HG03196 (cell line): Measurements from ENCODE around the gene KRTAP4-9.
"Not testable (repeated sequence)": the region's sequence is repeated elsewhere in the genome, so short reads cannot be mapped to it uniquely, and the experiment has no call there.

Experiments used
- ATAC-seq: cut with Tn5 transposase; IDR thresholded peaks from one replicate; pipeline ENCODE4 v1.9.1; 2021; ENCODE audit not compliant: unreplicated experiment

The KRTAP4-9 gene

GRCh38 chr17:41126412-41126811 lies 21.2 kb downstream of the KRTAP4-9 start:
- ATAC-seq = no peak

DNA sequence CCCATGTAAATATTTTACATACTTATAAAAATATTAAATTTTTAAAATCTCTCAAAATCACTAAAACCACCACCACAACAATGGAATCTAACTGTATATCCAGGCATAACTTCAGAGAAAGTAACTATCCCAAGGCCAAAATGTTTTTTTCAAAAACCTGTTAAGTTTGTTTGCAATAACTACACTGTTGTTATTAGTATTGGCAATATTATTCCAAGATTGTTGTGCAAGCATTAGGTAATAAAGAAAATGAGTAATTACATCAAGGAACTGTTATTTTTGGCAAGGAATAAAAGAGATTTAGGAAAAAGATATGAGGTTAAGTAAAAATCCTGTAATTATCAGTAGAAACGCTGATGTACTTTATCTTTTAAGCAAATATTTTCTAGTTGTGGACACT lies 22.2 kb downstream of the KRTAP4-9 start:
- no peak for ATAC-seq

- no peak for ATAC-seq
Measured at GRCh38 chr17:41131979-41132378, 26.8 kb downstream of the KRTAP4-9 start.

GRCh38 chr17:41133880-41134735 lies 28.9 kb downstream of the KRTAP4-9 start:
- ATAC-seq = no peak

- ATAC-seq = not testable (repeated sequence)
Measured at GRCh38 chr17:41139865-41140264, 34.7 kb downstream of the KRTAP4-9 start.

GRCh38 chr17:41140360-41141131 lies 35.4 kb downstream of the KRTAP4-9 start, which contains the start of gene KRTAP4-6:
Gene KRTAP4-6 (minus strand): TSS chr17:41140544. CDS start chr17:41140487, 57 bp downstream.
- ATAC-seq = no peak

DNA sequence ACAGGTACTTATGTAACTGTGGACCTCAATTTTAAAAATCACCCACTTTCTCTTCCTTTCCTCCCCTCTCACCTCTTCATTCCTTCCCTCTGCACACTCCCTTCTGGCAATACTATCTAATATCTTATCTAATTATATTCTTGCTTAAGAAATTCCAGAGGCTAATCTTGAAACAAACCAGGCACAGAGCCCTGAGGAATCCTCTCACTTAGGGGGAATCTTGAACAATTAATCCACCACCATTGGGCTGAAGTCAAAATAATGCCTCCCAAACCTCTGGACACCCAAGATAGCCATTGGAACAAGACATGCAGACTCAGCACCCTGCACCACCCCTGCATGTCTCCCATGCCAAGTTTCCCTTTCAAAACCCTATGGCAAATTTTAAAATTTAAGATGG lies 36.2 kb downstream of the KRTAP4-9 start:
- no peak for ATAC-seq

DNA sequence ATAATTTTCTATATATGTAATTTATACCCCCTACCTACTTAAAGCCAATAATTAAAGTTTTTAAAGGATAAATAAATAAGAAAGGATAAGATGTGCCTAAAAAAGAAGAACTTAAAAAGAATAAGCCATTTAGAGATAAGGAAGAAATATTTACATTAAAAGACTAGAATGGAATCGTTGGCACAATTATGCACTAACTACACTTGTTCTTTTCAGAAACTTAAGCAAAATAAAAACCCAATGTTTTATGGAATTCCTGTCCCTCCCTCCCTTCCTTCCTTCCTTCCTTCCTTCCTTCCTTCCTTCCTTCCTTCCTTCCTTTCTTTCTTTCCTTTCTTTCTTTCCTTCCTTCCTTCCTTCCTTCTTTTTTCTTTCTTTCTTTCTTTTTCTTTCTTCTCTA lies 39.7 kb downstream of the KRTAP4-9 start:
- ATAC-seq = no peak

GRCh38 chr17:41145261-41145660 lies 40.1 kb downstream of the KRTAP4-9 start:
- ATAC-seq = no peak

GRCh38 chr17:41147531-41148204 lies 42.5 kb downstream of the KRTAP4-9 start:
- ATAC-seq = no peak

DNA sequence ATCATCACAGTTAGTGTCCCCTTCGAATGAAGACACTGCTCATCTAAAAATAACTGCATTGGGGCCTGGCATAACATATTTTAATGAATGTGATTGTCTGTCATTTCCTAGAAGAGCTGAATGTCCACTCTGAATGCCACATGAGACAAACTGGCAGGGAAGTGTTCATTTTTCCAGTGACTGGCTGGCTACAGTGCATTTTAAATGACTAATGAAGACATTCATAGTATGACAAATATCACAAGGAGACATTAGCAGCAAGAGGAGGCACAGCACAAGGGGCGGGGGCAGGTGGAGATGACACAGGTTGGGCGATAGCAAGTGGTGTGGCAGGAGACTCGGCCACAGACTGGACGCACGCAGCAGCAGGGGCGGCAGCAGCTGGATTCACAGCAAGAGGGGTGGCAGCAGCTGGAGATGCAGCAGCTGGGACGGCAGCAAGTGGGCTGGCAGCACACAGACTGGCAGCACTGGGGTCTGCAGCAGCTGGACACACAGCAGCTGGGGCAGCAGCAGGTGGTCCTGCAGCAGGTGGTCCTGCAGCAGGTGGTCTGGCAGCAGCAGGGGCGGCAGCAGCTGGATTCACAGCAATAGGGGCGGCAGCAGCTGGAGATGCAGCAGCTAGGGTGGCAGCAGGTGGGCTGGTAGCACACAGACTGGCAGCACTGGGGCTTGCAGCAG lies 43.9 kb downstream of the KRTAP4-9 start:
- not testable (repeated sequence) for ATAC-seq

- ATAC-seq = no peak
Measured at GRCh38 chr17:41149652-41149985, 44.4 kb downstream of the KRTAP4-9 start, which contains the start of gene KRTAP4-5. Gene KRTAP4-5 (minus strand): TSS chr17:41149825. CDS start chr17:41149767, 58 bp downstream.

GRCh38 chr17:41150026-41150425 lies 44.8 kb downstream of the KRTAP4-9 start:
- ATAC-seq = no peak

DNA sequence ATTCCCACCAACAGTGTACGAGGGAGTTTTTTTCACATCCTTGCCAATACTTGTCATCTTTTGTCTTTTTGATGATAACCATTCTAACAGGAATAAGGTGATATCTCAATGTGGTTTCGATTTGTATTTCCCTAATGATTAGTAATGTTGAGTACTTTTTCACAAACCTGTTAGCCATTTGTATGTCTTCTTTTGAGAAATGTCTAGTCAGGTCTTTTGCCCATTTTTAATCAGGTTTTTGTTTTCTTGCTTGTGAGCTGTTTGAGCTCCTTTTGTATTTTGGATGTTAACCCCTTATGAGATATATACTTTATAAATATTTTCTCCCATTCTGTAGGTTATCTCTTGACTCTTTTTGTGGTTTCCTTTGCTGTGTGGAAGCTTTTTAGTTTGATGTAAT lies 46.3 kb downstream of the KRTAP4-9 start:
- no peak for ATAC-seq

DNA sequence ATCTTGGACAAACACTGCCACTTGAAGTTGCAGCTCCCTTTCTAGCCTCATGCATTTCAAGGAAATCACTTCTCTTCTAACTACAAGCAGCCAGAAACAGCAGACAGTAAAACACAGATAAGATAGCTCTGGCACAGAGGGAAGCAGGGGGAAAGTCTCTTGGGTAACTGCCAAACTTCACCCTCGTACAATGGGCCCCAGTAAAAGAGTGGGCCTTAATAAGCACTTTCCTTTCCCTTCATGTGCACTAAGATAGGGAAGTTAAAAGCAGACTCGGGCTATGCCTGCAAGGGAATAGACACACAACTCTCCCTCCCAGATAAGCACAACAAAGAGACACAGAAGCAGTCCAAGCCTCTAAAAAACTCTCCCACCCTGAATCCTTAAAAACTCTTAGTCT lies 48.7 kb downstream of the KRTAP4-9 start:
- no peak for ATAC-seq
